ENCODE results near the gene CTPS2.

The CTPS2 gene

GRCh38 chrX:16654093-16654492 lies 58.4 kb downstream of the CTPS2 start:
- TF ChIP-seq, protein P1, sequence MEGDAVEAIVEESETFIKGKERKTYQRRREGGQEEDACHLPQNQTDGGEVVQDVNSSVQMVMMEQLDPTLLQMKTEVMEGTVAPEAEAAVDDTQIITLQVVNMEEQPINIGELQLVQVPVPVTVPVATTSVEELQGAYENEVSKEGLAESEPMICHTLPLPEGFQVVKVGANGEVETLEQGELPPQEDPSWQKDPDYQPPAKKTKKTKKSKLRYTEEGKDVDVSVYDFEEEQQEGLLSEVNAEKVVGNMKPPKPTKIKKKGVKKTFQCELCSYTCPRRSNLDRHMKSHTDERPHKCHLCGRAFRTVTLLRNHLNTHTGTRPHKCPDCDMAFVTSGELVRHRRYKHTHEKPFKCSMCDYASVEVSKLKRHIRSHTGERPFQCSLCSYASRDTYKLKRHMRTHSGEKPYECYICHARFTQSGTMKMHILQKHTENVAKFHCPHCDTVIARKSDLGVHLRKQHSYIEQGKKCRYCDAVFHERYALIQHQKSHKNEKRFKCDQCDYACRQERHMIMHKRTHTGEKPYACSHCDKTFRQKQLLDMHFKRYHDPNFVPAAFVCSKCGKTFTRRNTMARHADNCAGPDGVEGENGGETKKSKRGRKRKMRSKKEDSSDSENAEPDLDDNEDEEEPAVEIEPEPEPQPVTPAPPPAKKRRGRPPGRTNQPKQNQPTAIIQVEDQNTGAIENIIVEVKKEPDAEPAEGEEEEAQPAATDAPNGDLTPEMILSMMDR (IDR thresholded peaks at IDR 0.05; ENCODE audit: low read depth, low read length, missing control alignments): no peak
- H3K4me3 ChIP-seq (ENCODE audit: low read depth, low read length): no peak overlapping the region
- no peak for DNase-seq (ENCODE audit: low read depth)

- DNase-seq (ENCODE audit: low read depth): no peak
- H3K4me3 ChIP-seq (ENCODE audit: low read depth, low read length): no peak overlapping the region
- TF ChIP-seq, protein P1 (IDR thresholded peaks at IDR 0.05; ENCODE audit: low read depth, low read length, missing control alignments): no peak
Observed at GRCh38 chrX:16653424-16653823, 59.0 kb downstream of the CTPS2 start.

DNA sequence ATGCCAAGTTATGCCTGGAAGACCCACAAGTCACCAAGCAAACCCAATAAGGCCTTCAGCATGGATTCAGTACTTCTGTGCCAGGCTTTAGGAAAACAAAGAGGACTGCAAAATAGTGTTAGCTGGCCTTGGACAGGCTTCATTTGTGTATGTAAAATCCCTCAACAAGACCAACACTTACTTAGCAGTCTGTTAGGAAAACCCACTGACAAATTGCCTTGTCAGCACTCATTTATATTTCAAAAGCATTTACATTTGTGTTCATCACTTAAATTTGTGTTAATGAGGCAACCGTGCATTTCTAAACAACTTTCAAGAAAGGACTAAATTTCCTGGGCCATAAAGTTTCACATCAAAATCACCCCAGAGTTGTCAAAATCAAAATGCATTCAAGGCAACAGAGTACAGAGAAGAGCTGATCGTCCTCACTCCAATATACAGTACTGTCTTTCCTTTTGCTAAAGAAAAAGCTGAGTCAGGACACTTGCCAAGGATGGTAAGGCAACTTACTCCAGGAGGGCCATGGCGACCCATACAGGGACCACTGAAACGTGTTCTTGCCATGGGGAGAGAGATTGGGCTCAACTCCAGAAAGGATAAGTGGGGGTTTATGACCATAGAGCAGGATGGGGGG lies 61.0 kb downstream of the CTPS2 start:
- DNase-seq (ENCODE audit: low read depth): no peak
- H3K4me3 ChIP-seq (ENCODE audit: low read depth, low read length): no peak overlapping the region
- TF ChIP-seq, protein P1 (IDR thresholded peaks at IDR 0.05; ENCODE audit: low read depth, low read length, missing control alignments): no peak

DNA sequence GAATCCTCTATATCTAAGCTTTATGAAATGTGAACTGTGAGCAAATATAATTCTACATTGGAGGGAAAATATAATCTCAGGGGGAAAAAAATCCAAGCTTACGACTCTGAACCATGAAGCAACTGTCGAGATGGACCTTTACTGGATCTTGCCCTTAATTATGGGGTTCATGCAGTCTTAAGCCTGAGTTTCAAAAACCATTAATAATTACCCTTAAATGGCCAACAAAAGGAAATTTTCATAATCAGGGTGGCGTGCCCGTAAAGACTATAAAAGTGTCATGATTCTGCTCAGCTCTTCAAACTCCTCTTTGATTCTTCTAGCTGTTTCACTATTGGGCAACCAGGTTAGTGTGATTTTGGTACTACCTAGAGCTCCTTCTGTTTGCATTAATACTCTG lies 62.6 kb downstream of the CTPS2 start, which contains the start of gene S100G:
TSS of gene S100G (plus strand) at position 301 of the 400 bp plus-strand sequence. CDS start 849 bp downstream, outside the sequence.
- no peak within 1 kb of the TSS for H3K4me3 ChIP-seq (ENCODE audit: low read depth, low read length)
- DNase-seq (ENCODE audit: low read depth): no peak
- TF ChIP-seq, protein P1 (IDR thresholded peaks at IDR 0.05; ENCODE audit: low read depth, low read length, missing control alignments): no peak

DNA sequence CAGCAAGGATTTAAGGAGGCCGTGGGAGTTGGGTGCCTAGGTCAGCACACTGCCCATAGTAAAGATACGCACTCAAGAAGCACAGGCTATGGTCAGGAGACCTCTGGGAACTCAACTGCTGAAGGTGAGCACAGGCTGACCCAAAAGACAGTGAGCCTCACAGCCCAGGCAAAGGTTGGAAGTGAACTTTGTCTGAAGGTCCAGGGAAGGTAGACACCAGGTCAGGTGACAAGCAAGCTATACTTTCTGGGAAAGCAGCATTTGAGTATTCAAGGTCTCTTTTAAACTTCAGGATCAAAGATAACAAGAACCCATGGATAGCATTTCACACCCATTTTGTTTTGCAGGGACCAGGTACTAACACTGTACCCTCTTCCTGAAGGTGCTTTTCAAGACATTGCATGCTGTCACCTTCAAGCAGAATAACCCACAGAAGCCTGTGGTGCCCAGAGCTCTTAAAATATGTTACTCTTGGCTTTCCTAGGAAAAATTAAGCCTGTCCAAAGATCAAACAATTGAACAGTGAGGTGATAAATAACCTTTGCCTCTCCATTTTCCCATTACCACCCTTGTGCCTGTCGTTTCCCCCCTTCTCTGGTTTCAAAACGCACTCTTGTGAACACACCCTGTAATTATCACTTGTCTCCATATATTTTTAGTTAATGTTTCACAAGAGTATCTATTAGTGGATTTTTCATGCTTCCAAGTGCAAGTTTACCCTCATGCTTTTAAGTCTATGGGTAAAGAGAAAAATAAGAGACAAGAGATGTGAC lies 65.9 kb downstream of the CTPS2 start:
- H3K4me3 ChIP-seq (ENCODE audit: low read depth, low read length): no peak overlapping the region
- TF ChIP-seq, protein P1 (IDR thresholded peaks at IDR 0.05; ENCODE audit: low read depth, low read length, missing control alignments): no peak
- no peak for DNase-seq (ENCODE audit: low read depth)

DNA sequence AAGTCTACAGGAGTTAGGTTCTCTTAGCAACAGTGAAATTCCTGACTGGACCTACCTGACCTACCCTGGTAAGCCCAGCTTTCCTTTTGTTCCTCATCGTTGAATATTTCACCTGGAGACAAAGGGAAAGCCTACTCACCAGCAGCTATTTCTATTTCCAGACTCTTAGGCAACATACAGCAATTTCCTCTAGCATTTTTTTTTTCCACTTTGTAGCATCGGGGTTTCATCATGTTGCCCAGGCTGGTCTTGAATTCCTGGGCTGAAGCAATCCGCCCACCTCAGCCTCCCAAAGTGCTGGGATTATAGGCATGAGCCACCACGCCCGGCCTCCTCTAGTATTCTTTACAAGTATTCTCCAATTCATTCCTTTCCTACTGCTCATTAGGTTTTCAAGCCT lies 69.3 kb downstream of the CTPS2 start:
- TF ChIP-seq, protein P1 (IDR thresholded peaks at IDR 0.05; ENCODE audit: low read depth, low read length, missing control alignments): no peak
- no peak for DNase-seq (ENCODE audit: low read depth)
- H3K4me3 ChIP-seq (ENCODE audit: low read depth, low read length): no peak overlapping the region

All from GM12864 (cell line).